ENCODE results near the gene GSG1L.

Gene GSG1L

GRCh38 chr16:28098959-28099945 is 35.7 kb upstream of the GSG1L start:
- no peak for DNase-seq (ENCODE audit: extremely low read depth, low read depth)

GRCh38 chr16:28098171-28098958 is 34.9 kb upstream of the GSG1L start:
- TF ChIP-seq, protein P1, sequence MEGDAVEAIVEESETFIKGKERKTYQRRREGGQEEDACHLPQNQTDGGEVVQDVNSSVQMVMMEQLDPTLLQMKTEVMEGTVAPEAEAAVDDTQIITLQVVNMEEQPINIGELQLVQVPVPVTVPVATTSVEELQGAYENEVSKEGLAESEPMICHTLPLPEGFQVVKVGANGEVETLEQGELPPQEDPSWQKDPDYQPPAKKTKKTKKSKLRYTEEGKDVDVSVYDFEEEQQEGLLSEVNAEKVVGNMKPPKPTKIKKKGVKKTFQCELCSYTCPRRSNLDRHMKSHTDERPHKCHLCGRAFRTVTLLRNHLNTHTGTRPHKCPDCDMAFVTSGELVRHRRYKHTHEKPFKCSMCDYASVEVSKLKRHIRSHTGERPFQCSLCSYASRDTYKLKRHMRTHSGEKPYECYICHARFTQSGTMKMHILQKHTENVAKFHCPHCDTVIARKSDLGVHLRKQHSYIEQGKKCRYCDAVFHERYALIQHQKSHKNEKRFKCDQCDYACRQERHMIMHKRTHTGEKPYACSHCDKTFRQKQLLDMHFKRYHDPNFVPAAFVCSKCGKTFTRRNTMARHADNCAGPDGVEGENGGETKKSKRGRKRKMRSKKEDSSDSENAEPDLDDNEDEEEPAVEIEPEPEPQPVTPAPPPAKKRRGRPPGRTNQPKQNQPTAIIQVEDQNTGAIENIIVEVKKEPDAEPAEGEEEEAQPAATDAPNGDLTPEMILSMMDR (IDR thresholded peaks at IDR 0.05; ENCODE audit: low read depth, low read length) = no peak
- no peak for DNase-seq (ENCODE audit: extremely low read depth, low read depth)

More at GRCh38 chr16:28098959-28099945, 35.7 kb upstream of the GSG1L start:
- TF ChIP-seq, protein P1 (IDR thresholded peaks at IDR 0.05; ENCODE audit: low read depth, low read length) = no peak

GRCh38 chr16:28096983-28097899 is 33.7 kb upstream of the GSG1L start:
- TF ChIP-seq, protein P1 (IDR thresholded peaks at IDR 0.05; ENCODE audit: low read depth, low read length) = no peak
- DNase-seq (ENCODE audit: extremely low read depth, low read depth) = no peak

GRCh38 chr16:28093385-28093725 is 29.8 kb upstream of the GSG1L start:
- TF ChIP-seq, protein P1 (IDR thresholded peaks at IDR 0.05; ENCODE audit: low read depth, low read length) = no peak
- no peak for DNase-seq (ENCODE audit: extremely low read depth, low read depth)

- no peak for DNase-seq (ENCODE audit: extremely low read depth, low read depth)
- TF ChIP-seq, protein P1 (IDR thresholded peaks at IDR 0.05; ENCODE audit: low read depth, low read length) = no peak
These were observed 29.3 kb upstream of the GSG1L start for GRCh38 chr16:28092721-28093384.

- TF ChIP-seq, protein P1 (IDR thresholded peaks at IDR 0.05; ENCODE audit: low read depth, low read length) = no peak
- DNase-seq (ENCODE audit: extremely low read depth, low read depth) = no peak
These were observed 28.1 kb upstream of the GSG1L start for GRCh38 chr16:28091656-28092055.

Measured in AG09319 (cell line).